ENCODE results near the gene NME1.
A peak's percentile ranks its signal among the peaks of the same experiment; 100 is the strongest.

The NME1 gene

DNA sequence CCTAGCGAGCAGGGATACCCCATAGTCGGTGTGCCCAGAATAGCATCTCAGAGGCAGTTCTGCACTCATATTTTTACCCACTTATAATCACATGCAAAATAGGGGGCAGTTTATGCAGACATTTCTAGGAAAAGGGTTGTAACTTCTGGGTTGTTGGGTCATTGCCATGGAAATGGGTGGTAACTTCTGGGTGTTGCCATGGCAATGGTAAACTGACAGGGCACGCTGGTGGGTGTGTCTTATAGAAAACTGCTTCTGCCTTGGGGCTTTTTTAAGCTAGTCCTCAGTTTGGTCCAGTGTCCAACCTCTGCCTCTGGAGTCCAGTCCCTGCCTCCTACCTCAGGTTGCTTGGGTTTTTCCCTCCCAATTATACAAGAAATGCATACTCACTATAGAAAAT, 25.3 kb upstream of the NME1 start:
- ATAC-seq (no peak), DNase-seq (peak in 1 of 2 donors; percentile 27)
- H3K27ac Mint-ChIP-seq, result no peak overlapping the region
- H3K4me1 Mint-ChIP-seq, result peaks cover 17% of the 10 kb centered on the region
- H3K4me3 Mint-ChIP-seq, result no peak overlapping the region
- no peaks in the 10 kb centered on the region for H3K27me3 Mint-ChIP-seq
- no peaks in the 10 kb centered on the region for H3K9me3 Mint-ChIP-seq

DNA sequence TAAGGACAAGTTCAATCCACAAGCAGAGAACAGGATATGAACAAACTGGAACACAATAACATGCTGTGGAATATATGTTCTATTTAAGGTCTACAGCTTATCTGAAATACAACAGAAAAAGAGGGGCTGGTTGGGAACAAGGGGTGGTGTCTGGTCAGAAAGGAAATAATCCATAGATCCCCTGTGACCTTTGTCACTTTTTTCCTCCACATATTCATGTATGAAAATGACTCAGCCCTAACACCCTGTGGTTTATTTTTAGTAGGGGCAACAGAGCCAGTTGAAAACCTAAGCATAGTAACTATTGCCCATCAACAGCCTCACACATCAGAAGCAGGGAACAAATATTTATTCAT, 20.4 kb upstream of the NME1 start:
- Mint-ChIP-seq H3K27ac (peak overlapping the region in 1 of 2 donors; percentile 55), H3K27me3 (no peaks in the 10 kb centered on the region), H3K4me1 (peaks cover 19% of the 10 kb centered on the region), H3K4me3 (no peak overlapping the region), H3K9me3 (no peaks in the 10 kb centered on the region)
- ATAC-seq, result no peak
- no peak for DNase-seq

DNA sequence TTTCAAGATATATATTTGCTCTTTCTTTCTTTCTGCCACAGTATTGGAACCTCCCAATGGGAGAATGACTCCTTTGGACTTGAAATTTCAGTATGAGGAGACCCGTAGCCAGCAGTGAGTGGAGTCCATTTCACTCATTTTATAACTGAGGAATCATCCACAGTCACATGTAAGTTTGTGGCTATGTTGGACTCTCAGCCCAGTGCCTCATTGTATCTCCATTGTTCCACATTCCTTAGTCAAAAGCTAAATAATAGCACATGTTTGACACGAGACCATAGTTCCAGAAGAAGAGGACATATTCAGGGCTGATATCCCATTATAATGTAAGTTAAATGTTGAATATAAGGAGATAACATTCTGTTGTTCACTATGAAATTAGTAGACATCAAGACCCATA, 20.0 kb upstream of the NME1 start:
- Mint-ChIP-seq H3K4me1 (peaks cover 18% of the 10 kb centered on the region), H3K27me3 (no peaks in the 10 kb centered on the region), H3K9me3 (no peaks in the 10 kb centered on the region), H3K27ac (peak overlapping the region in 1 of 2 donors; percentile 55), H3K4me3 (no peak overlapping the region)
- no peak for DNase-seq
- no peak for ATAC-seq

DNA sequence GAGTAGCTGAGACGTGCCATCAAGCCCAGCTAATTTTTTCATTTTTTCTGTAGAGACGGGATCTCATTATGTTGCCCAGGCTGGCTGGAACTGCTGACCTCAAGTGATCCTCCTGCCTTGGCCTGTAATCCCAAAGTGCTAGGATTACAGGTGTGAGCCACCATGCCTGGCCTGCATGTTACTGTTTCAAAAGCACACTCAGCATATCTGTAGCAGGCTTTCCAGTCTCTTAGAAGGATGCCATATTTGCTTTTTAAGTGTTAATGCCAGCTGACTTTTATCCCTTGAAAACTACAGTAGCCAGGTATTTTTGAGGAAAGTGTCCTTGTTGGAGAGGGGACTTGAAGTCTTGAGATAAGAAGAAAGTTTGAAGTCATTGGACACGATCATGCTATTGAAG, 17.4 kb upstream of the NME1 start:
- Mint-ChIP-seq H3K4me1 (peaks cover 18% of the 10 kb centered on the region), H3K9me3 (no peaks in the 10 kb centered on the region), H3K4me3 (no peak overlapping the region), H3K27me3 (no peaks in the 10 kb centered on the region), H3K27ac (no peak overlapping the region)
- DNase-seq, result no peak
- ATAC-seq, result no peak

DNA sequence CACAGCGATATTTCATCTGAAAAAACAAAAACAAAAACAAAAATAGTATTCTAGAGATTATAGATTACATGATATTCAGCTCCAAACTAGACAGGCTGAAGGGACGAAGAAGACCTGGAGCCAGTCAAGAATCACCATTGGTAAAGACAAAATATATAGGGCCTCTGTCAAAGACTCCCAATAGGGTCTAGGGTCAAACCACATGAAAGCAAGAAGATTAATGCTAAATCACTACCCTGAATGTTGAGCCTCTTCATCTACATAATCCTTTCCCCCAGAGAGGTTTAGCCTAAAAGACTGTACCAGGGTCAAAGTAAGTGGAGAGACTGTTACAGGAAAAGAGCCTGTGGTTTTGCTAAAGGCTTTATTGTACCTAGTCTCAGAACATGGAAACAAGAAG, 10.8 kb upstream of the NME1 start:
- no peak for ATAC-seq
- no peak overlapping the region for H3K4me3 Mint-ChIP-seq
- H3K27ac Mint-ChIP-seq, result no peak overlapping the region

DNA sequence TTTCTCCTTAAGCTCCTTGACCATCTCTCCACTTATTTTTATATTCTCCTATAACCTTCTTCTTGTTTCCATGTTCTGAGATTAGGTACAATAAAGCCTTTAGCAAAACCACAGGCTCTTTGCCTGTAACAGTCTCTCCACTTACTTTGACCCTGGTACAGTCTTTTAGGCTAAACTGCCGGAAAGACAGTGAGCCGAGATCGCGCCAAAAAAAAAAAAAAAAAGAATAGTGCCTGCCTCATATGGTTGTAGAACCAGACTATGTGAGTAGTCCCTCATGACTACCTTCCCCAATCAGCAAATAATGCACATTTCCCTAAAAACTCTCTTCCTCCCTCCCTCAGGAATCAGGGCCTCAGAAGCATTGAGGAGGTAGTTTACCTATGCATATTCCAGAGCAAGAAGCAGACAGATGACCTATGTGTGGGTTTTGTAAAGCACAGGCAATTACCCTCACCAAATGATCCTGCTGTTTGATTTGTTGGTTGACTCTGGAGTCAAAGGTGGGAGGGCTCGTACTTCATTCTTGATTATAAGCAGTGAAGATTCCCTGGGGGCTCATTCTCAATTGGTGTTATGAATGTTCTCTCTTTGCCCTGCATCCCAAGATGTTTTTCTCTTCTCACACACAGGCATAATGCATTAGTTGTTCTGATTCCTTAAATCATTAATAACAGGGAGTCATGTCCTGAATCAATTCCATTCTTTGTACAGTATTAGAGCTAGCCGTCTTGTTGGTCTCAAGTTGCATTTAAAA, 8.9 kb upstream of the NME1 start:
- Mint-ChIP-seq H3K27me3 (no peaks in the 10 kb centered on the region), H3K4me1 (peaks cover 20% of the 10 kb centered on the region), H3K9me3 (no peaks in the 10 kb centered on the region), H3K27ac (no peak overlapping the region), H3K4me3 (no peak overlapping the region)
- no peak for DNase-seq
- ATAC-seq, result no peak

More for the DNA sequence above, 10.8 kb upstream of the NME1 start:
- DNase-seq, result no peak
- no peaks in the 10 kb centered on the region for H3K27me3 Mint-ChIP-seq
- peaks cover 13% of the 10 kb centered on the region for H3K4me1 Mint-ChIP-seq
- H3K9me3 Mint-ChIP-seq, result no peaks in the 10 kb centered on the region

DNA sequence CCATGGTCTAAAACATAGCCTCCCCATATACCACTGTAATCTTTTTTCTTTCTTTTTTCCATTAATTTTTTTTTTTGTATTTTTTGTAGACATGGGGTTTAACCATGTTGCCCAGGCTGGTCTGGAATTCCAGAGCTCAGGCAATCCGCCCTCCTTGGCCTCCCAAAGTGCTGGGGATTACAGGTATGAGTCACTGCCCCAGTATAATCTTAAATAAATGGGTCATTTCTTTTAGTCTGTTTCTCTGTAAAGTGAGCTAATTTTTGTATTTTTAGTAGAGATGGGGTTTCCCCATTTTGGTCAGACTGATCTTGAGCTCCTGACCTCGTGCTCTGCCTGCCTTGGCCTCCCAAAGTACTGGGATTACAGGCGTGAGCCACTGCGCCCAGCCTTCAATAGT, 5.7 kb upstream of the NME1 start:
- H3K9me3 Mint-ChIP-seq, result no peaks in the 10 kb centered on the region
- no peak for DNase-seq
- H3K27ac Mint-ChIP-seq, result peak overlapping the region in 1 of 2 donors; percentile 97
- peak; percentile 71 for ATAC-seq
- peak overlapping the region in 1 of 2 donors; percentile 42 for H3K4me3 Mint-ChIP-seq
- peaks cover 20% of the 10 kb centered on the region for H3K4me1 Mint-ChIP-seq
- H3K27me3 Mint-ChIP-seq, result no peaks in the 10 kb centered on the region

DNA sequence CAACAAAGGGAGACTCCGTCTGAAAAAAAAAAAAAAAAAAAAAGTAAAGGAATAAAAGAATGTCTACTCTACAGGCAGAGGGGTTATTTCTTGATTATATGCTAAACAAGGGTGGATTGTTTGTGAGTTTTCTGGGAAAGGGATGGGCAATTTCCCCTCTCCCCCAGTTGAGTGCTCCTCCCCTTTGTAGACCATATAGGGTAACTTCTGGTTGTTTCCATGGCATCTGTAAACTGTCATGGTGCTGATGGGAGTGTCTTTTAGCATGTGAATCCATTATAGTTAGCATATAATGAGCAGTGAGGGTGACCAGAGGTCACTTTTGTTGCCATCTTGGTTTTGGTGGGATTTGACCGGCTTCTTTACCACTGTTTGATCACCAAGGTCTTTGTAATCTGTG, 4.2 kb upstream of the NME1 start:
- DNase-seq, result no peak
- H3K27ac Mint-ChIP-seq, result no peak overlapping the region
- H3K27me3 Mint-ChIP-seq, result no peaks in the 10 kb centered on the region
- peaks cover 20% of the 10 kb centered on the region for H3K4me1 Mint-ChIP-seq
- no peak overlapping the region for H3K4me3 Mint-ChIP-seq
- no peak for ATAC-seq
- H3K9me3 Mint-ChIP-seq, result no peaks in the 10 kb centered on the region

DNA sequence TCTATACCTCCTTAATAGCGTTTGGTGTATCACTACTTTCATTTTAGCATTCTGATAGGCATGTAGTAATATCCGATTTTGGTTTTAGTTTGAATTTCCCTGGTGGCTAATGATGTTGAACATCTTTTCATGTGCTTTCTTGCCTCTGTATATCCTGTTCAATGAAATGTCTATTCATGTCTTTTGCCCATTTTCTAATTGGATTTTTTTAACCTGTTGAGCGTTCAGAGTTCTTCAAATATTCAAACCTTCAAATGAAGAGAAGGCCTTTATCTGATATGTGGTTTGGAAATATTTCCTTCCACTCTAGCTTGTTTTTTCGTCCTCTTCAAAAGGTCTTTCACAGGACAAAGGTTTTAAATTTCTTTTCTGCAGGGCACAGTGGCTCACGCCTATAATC, 2.4 kb upstream of the NME1 start:
- Mint-ChIP-seq H3K4me3 (no peak overlapping the region), H3K27ac (no peak overlapping the region), H3K27me3 (no peaks in the 10 kb centered on the region), H3K4me1 (peaks cover 33% of the 10 kb centered on the region), H3K9me3 (no peaks in the 10 kb centered on the region)
- DNase-seq (no peak), ATAC-seq (no peak)

DNA sequence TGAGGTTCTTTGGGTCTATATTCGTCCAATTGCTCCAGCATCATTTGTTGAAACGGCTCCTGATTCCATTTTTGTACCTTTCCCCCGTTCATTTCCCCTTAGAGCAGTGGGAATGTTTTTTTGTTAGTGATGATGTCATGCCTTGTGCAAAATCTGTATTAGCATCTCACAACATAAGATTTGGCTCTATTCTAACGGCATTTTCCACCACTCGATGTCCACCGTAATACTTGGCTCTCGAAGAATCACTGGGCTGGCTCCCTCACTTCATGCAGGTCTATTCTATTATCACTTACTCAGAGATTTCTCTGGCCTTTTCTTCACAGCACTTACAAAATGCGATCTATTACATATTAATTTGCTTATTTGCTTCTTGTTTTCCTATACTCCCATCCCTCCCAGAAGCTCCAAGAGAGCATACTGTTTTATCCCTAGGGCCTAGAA, 571 bp upstream of the NME1 start:
- Mint-ChIP-seq H3K9me3 (no peaks in the 10 kb centered on the region), H3K27me3 (no peaks in the 10 kb centered on the region), H3K4me3 (no peak overlapping the region), H3K27ac (no peak overlapping the region), H3K4me1 (peaks cover 32% of the 10 kb centered on the region)
- DNase-seq (no peak), ATAC-seq (peak; percentile 1)

DNA sequence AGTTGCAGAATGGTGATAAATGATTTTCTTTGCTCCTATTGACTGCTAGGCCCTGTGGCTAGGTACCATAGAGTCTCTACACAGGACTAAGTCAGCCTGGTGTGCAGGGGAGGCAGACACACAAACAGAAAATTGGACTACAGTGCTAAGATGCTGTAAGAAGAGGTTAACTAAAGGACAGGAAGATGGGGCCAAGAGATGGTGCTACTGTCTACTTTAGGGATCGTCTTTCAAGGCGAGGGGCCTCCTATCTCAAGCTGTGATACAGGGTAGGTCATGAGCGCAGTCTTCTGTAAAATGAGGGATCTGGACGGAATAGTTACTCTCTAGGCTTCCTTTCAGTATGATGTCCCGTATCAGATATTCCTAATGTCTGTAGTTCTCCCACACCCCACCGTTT, 817 bp downstream of the NME1 start:
- no peak overlapping the region for H3K4me3 Mint-ChIP-seq
- DNase-seq, result no peak

DNA sequence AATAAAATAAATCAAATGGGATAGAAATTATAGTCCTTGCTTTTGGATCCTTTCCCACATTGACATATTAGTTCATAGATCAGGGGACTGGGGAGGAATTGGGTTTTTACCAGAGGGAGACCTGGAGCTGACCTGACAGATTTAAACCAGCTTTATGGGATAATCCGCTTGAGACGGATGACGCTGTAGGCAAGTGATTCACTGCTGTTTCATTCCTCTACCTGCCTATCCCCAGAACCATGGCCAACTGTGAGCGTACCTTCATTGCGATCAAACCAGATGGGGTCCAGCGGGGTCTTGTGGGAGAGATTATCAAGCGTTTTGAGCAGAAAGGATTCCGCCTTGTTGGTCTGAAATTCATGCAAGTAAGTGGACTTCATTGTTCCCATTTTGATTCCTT, 2.1 kb downstream of the NME1 start:
- H3K4me1 Mint-ChIP-seq, result peaks cover 35% of the 10 kb centered on the region
- no peaks in the 10 kb centered on the region for H3K27me3 Mint-ChIP-seq
- peak overlapping the region; percentile 27 to 37 for H3K27ac Mint-ChIP-seq
- peak overlapping the region in 1 of 2 donors; percentile 58 for H3K4me3 Mint-ChIP-seq
- DNase-seq (no peak), ATAC-seq (no peak)
- H3K9me3 Mint-ChIP-seq, result no peaks in the 10 kb centered on the region

More for the DNA sequence above, 817 bp downstream of the NME1 start:
- no peaks in the 10 kb centered on the region for H3K9me3 Mint-ChIP-seq
- peaks cover 34% of the 10 kb centered on the region for H3K4me1 Mint-ChIP-seq
- no peak overlapping the region for H3K27ac Mint-ChIP-seq
- H3K27me3 Mint-ChIP-seq, result no peaks in the 10 kb centered on the region
- no peak for ATAC-seq

DNA sequence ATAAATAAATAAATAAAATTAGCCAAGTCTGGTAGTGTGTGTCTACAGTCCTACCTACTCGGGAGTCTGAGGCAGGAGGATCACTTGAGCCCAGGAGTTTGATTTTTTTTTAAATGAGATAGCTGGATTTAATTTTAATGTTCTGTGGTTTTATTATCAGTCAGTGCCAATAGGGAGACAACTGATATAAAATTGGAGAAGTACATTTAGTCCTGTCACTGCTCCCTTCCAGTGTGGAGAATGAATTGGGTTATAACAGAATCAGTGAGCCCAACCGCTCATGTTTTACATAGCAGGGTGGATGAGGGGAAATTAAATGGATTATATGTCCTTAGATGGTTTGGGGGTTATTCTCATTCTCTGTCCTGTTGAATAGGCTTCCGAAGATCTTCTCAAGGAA, 6.2 kb downstream of the NME1 start:
- Mint-ChIP-seq H3K9me3 (no peaks in the 10 kb centered on the region), H3K4me1 (peaks cover 36% of the 10 kb centered on the region), H3K4me3 (no peak overlapping the region), H3K27ac (no peak overlapping the region), H3K27me3 (no peaks in the 10 kb centered on the region)
- DNase-seq, result no peak
- no peak for ATAC-seq

DNA sequence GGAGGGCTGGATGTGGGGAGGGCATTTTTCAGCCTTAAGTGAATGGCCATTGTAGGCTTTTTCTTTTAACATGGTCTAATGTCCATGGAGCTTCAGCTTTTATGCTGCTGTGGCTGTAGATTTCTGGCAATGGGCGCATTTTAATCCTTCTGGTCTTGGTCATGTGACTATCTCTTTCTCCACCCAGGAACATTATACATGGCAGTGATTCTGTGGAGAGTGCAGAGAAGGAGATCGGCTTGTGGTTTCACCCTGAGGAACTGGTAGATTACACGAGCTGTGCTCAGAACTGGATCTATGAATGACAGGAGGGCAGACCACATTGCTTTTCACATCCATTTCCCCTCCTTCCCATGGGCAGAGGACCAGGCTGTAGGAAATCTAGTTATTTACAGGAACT, 8.2 kb downstream of the NME1 start:
- ATAC-seq, result no peak
- no peak overlapping the region for H3K27ac Mint-ChIP-seq
- no peaks in the 10 kb centered on the region for H3K9me3 Mint-ChIP-seq
- H3K4me1 Mint-ChIP-seq, result peaks cover 35% of the 10 kb centered on the region
- H3K4me3 Mint-ChIP-seq, result no peak overlapping the region
- DNase-seq, result no peak
- H3K27me3 Mint-ChIP-seq, result no peaks in the 10 kb centered on the region

DNA sequence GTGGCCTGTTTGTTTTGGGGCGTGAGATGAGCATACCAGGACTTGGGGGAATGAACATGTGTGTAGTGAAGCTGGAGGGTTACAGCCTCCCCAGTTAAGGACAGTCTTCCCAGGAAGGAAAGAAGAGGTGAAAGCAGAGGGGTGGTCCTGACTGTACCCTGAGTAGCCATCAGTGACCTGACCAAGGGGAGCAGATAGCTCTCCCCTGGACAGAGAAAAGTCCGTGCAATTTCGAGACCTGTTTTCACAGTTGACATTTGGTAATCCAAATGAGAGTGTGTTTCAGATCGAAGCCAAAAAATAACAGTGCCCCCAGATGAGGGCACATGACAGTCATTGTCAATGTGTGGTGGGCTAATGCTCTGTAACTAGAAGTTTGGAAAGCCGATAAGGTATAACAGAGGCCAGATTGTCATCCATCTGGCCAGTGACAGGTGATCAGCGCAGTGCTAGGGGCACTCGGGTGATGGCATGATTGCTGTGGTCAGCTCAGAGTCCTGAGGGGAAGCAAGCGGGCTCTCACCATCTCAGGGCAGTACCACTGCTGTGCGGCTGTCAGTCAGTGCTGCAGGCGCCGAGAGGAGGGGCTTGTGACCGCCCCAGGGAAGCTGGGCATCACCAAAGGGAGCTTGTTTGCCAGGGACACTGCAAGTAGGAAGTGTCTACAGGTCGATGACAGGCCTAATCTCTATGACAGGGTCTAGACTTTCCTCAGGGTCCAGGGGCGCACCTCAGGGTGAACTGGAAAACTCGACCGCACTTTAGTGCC, 11.7 kb downstream of the NME1 start:
- Mint-ChIP-seq H3K27ac (peak overlapping the region; percentile 96), H3K27me3 (no peaks in the 10 kb centered on the region), H3K4me1 (peaks cover 43% of the 10 kb centered on the region), H3K4me3 (peak overlapping the region; percentile 88 to 91), H3K9me3 (no peaks in the 10 kb centered on the region)
- DNase-seq (no peak), ATAC-seq (peak; percentile 1)

DNA sequence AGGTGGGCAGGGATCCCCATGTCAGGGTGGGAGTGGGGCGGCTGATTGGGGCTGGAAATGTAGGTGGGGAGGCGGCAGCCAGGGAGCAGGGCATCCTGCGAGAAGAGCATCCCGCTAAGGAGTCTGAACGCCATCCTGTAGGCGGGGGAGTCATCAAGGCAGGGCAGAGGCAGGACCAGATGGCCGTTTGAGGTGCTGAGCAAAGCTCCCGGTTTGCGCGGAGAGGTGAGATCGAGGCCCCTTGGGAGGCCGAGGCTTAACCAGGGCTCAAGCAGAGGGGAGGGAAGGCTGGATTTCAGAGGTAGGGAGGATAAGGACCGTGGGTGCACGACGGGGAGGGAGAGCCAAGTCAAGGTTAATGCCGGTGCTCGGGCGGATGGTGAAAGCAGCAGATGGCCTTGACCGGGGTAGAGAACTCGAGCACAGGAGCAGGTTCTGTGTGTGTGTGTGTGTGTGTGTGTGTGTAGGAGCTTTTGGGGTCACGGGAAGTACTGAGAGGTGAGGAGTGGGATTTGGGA, 12.4 kb downstream of the NME1 start:
- peak overlapping the region; percentile 96 for H3K27ac Mint-ChIP-seq
- no peaks in the 10 kb centered on the region for H3K9me3 Mint-ChIP-seq
- peaks cover 43% of the 10 kb centered on the region for H3K4me1 Mint-ChIP-seq
- peak overlapping the region; percentile 88 to 91 for H3K4me3 Mint-ChIP-seq
- no peaks in the 10 kb centered on the region for H3K27me3 Mint-ChIP-seq
- ATAC-seq (peak; percentile 56), DNase-seq (peak in 1 of 2 donors; percentile 20)

Data from stimulated activated naive CD8-positive, alpha-beta T cell treated with anti-CD3 and anti-CD28 coated beads, Interleukin-15, amount 100 ng/mL, for 72 hours (primary cell).